CD4-positive, alpha-beta T cell treated with Interleukin-2 at 100 ng/mL for 4 hours (primary cell): Measurements from ENCODE around the gene LIN9.

Experiments
- DNase-seq: peaks from one replicate; pipeline ENCODE4 v3.0.0-alpha.2; 2020; ENCODE audit warnings: low spot score

The LIN9 gene

DNA sequence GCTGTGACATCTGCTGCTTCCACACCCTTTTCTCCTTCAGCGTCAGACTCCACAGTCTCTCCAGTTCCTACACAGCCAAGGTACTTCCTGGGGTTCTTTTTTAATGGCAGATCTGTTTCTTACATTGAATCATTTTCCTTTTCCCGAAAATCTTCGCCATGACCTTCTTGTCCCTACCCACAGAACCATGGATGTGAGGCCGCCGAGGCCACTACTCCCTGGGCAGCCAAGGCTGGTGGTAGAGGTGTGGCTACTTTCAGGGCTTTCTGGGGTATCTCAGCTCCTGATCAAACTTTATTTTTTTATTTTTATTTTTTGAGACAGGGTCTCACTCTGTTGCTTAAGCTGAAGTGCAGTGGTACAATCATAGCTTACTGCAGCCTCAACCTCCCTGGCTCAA is 9.5 kb upstream of the LIN9 start:
- DNase-seq, result no peak

DNA sequence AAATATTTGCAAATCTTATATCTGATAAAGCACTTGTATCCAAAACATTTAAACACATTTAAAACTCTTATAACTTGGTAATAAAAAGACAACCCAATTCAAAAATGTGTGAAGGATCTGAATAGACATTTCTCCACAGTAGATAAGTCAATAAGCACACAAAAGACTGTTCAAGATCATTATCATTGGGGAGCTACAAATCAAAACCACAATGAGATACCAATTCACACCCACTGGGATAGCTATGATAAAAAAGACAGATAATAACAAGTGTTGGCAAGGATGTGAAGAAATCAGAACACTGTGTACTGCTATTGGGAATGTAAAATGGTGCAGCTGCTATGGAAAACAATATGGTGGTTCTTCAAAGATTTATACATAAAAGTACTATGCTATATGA is 5.1 kb upstream of the LIN9 start:
- DNase-seq, result no peak

DNA sequence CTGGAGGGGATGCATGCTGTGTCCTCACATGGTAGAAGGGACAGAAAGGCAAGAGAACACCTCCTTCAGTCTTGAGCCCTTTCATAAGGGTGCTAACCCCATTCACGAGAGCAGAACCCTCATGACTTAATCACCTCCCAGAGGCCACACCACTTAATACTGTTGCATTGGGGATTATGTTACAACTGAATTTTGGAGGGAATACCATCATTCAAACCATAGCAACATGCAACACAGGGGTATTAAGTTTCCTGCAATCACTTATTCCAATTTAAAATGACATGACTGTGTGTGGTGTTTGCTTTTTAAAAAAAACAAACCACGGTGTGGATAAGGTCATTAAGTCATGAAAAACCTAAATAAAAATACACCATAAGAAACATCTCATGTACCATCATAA is 3.1 kb upstream of the LIN9 start:
- no peak for DNase-seq

DNA sequence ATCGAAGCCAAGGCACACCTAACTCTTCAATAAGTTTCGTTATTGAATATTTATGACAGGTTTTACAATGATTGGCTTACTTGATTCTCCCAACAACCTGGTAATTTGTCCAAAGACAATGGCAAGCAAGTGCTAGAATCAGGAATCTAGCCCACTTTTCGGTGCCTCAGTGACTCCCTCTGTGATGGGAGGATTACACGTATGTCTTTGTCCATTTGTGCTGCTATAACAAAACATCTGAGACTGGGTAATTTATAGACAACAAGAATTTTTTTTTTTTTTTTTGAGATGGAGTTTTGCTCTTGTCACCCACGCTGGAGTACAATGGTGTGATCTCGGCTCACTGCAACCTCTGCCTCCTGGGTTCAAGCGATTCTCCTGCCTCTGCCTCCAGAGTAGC is 2.4 kb upstream of the LIN9 start:
- no peak for DNase-seq

DNA sequence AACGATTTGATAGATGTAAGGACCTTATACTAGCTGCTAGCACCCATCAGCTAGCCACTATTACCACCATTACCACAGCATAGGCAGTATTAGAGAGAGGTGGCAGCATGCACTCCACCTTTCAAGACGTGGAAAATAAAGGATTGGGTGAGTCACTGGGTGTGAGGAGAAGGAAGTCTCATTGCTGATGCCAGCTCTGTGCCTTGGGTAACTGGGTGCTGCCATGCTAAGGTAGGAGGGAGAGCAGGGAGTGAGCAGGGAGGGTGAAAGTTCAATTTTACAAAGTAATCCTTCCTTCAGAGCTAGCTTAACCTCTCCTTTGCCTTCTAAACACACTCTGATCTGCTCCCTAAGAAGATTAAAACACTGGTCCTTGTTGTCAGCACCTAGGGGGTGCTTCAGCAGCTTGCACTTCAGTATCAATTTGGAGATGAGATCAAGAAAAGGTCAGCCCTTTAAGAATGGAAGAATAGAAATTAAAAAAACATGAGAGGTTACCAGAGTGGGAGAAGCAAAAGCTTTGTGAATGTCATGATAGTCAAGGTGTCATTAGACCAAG is 1.8 kb upstream of the LIN9 start:
- DNase-seq, result no peak

DNA sequence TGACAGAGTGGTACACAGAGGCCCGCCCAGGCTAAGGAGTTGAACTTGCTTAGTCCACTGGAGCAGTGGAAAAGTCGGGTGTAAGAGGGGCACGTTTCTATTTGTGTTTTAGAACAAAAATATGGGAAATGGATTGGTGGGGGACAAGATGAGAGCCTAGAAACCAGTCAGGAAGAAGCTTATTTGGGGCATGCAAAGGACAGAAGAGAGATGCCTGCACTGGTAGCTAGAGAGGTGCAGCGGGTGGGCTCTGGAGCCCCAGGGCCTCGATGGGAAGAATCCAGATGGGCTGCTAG is 1.2 kb upstream of the LIN9 start:
- DNase-seq, result no peak

DNA sequence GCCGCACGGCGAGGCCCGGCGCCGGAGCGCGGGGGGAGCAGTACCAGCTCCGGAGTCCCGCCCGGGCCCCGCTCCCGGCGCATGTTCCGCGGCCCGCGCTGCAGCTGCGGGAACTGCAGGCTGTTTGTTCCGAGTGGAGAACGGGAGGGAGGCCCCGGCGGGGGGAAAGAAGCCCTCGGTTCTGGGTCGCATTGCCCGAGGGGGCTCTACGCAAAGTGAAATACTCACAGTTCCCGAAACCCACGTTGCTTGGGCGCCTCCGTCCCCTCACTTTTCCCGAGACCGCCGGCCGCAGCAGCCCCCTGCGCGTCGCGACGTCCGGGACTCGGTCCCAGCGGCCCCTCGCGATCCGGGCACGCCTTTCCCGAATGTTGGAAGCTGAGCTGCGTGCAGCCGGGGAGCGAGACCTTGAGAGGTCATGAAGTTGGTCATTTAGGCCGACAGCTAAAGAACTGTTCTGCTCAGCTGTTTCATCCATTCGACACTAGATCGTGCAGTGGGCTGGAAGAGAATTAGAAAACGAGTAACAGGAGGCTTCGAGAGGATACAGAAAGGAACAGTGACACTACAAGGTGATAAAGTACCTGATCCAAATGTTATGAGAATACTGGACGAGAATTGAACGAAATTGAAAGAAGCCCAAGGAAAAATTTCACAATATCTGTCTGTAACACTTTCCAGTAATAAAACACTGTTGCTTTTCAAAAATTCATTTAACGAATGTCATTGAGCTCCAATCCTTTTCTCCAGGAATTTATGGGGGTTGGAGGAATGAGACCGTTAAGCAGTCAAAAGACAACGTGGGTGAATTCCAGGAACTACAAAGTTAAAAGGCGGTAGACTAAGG is 657 bp upstream of the LIN9 start:
- DNase-seq, result no peak

DNA sequence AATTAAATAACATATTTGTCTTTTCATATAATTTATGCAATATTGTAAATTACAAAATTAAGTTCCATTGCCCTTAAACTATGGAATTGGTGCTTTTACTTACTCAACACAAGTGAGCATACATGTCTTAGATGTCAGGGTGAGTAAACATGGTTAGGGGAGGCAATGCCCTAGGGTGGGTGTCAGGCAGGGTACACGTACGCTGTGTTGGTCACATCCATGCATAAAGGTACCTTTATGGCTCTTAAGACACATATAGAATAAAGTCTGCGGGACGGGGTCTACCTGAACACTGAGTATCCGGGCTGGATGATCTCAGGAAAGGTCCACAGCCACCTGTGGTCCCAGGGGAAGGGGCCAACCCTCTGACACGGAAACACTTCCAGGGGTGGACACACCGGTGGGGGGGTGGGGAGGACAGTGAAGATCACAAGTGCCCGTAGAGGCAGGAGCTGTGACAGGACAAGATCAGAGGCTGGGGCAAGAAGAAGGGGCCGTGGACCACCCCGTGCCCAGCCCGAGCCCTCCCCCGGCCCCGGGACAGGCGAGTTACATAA is 720 bp downstream of the LIN9 start:
- DNase-seq, result no peak

DNA sequence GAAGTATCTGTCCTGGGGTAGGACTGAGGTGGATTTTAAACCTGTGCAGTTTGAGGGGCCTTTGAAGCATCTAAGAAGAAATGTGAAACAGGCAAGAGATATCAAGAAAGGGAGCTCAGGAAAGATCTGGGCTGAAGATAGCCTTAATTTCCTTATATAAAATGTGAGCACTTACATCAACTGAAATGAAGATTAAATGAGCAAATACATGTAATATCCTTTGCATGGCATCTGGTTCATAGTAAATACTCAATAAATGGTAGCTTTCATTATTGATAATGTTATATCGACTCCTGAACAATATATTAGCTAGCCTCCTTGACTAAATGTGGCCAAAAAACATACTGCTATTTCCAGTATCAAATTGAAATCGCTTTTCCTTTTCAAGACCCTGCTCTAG is 2.5 kb downstream of the LIN9 start:
- no peak for DNase-seq

DNA sequence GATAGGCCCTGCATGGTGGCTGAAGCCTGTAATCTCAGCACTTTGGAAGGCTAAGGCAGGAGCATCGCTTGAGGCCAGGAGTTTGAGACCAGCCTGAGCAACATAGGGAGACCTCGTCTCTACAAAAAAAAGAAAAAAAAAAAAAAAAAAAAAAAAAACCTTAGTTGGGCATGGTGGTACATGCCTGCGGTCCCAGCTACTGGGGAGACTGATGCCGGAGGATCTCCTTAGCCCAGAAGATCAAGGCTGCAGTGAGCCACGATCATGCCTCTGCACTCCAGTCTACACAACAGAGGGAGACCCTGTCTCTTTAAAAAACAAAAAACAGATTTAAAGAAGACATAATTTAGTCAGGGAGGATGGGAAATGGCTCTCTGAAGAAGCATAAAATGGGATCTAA is 3.8 kb downstream of the LIN9 start:
- DNase-seq, result no peak

DNA sequence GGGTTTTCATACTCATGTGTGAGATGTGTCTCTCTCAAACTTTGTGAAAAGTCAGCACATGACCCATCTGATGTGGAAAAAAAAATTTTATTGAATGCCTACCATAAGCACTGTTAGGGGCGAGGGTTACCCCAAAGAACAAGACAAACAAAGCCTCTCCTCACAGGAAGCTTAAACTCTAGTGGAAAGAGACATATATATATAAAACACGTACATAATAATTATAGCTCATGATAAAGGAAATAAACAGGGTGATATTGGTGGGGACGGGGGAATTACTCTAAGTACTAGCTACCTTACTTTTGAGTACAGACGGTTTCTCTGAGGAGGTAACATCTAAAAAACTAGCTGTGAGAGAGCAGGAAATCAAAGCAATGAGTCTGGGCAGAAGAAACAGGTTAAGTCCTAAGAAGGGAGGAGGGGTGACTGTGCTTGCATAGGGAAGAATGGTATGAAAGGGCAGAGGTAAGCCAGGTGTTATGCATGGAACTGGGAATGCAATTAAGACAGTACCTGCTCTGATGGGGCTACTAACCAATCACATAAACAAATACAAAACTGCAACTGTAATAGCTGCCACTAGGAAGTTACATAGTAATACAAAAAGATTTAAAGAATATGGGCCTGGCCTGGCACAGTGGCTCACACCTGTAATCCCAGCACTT is 4.5 kb downstream of the LIN9 start:
- no peak for DNase-seq

DNA sequence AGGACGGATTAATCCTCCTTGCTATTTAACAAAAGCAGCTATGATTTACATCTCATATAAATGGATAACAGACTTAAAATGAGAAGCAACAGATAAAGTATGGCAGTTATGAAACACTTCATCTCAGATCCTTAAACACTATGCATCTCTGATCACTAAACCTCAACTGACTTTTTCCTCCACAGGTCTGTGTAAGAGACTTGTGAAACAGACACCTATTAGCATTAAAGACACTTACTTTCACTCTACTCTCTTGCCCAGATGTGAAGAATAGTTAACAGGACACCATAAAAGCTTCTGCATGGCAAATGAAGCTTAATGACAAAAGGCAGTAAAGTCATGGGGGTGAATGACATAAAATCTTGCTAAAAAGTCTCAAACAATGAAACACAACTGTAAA is 6.2 kb downstream of the LIN9 start:
- DNase-seq, result no peak

DNA sequence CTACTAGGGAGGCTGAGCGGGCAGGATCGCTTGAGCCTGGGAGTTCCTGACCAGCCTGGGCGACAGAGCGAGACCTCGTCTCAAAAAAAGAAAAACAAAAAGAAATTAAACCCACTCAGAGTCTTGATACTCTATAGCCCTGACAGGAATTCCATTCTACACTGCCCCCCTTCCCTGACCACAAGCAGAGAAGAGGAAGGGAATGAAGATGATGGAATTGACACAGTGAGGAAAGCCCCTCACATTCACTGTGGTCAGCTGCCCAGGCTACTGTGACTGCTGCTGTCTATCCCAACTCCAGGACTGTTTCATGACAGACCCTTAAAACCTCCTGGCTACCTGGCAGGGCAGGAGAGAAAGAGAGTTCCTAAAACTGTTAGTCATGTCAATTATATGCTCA is 12.1 kb downstream of the LIN9 start:
- no peak for DNase-seq

DNA sequence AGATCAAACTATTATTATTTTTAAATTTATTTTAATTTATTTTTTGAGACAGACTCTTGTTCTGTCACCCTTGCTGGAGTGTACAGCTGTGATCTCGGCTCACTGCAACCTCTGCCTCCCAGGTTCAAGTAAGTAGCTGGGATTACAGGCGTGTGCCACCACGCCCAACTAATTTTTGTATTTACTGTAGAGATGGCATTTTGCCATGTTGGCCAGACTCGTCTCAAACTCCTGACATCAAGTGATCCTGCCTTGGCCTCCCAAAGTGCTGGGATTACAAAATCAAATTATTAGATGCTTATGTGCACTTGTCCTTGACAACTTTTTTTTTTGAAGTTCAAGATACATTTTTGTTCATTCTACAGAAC is 15.4 kb downstream of the LIN9 start:
- DNase-seq, result no peak

DNA sequence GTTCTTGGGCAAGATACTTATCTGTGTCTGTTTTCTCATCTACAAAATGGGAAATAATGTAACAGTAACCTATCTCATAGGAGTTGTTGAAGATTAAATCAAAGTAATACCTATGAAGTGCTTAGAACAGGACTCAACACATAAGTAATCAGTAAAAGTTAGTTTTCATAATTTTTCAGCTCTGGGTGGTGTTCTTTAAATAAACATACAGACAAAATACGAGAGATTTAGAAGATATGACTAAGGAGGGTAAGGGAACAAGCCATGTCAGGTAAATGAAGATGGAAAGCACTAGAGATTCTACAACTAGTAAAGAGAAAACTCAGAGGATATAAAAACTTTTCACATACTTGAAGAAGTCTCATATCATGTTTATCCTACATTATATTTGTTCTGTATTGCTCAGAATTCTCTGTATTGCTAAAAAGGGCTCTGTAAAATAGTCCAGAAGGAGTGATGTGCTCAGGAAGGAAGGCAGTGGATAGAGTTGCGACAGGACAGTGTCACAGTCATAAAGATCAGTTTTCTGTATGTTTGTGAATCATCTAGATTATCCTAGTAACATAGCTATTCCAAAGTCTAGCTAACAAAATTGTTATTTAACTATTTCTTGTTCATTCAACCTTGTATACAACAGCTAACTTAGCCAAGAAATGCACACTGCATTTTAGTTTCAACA is 16.0 kb downstream of the LIN9 start:
- DNase-seq, result no peak

DNA sequence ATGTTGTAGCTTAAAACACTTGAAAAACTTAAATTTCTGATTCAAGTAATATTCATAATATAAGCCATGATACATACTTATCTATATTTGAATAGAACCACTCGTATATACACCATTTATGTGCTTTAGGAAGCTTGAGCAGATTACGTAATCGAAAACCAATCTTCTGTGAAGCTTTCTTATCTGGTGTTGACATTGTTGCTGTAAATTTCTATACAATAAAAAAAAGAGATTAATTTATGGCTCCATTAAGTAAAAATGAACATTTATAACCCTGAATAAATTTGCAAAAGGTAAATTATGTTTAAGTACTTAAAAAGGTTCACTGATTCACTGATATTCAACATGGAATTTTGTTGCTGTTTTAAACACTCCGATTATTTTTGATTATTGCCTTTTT is 21.4 kb downstream of the LIN9 start:
- DNase-seq, result no peak

DNA sequence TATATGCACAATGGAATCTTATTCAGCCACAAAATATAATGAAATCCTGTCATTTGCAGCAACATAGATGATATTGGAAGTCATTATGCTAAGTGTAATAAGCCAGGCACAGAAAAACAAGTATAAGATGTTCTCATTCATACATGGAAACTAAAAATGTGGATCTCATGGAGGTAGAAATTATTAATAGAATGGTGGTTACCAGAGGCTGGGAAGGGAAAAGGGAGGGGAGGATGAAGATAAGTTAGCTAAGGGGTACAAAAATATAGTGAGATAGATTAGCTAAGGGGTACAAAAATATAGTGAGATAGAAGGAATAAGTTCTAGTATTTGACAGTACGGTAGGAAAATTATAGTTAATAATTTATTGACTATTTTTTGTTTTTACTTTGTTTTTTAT is 27.9 kb downstream of the LIN9 start:
- DNase-seq, result no peak

DNA sequence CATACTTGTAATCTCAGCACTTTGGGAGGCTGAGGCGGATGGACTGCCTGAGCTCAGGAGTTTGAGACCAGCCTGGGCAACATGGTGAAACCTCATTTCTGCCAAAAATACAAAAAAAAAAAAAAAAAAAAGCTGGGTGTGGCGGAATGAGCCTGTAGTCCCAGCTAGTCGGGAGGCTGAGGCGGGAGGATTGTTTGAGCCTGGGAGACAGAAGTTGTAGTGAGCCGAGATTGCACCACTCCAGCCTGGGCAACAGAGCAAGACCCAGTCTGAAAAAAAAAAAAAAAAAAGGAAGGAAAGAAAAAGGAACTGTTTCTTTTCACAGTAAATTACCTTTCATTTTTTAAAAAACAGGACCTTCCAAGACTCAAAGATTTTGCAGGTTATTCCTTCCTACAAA is 29.5 kb downstream of the LIN9 start:
- DNase-seq, result no peak

DNA sequence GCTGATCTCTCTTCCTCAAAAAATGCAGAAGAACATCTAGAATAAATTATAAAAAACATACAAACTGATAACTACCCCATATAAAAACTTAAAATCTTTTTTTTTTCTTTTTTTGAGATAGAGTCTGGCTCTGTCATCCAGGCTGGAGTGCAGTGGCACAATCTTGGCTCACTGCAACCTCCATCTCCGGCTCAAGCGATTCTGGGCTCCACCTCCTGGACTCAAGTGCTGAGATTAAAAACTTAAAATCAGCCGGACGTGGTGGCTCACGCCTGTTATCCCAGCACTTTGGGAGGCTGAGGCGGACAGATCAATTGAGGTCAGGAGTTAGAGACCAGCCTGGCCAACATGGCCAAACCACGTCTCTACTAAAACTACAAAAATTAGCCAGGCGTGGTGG is 31.1 kb downstream of the LIN9 start:
- DNase-seq, result no peak

DNA sequence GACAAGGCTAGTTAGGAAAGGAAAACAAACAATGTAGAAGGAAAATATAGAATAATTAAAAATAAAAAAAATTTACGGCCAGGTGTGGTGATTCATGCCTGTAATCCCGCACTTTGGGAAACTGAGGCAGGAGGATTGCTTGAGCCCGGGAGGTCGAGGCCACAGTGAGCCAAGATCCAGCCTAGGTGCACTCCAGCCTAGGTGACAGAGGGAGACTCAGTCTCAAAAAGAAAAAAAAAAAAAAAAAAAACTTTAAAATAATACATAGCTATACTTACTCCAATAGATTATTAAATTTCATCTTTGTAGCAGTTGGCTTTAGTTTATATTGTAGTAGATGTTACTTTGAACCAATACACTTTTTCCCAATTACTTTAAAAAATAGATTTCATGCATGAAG is 32.0 kb downstream of the LIN9 start:
- no peak for DNase-seq

DNA sequence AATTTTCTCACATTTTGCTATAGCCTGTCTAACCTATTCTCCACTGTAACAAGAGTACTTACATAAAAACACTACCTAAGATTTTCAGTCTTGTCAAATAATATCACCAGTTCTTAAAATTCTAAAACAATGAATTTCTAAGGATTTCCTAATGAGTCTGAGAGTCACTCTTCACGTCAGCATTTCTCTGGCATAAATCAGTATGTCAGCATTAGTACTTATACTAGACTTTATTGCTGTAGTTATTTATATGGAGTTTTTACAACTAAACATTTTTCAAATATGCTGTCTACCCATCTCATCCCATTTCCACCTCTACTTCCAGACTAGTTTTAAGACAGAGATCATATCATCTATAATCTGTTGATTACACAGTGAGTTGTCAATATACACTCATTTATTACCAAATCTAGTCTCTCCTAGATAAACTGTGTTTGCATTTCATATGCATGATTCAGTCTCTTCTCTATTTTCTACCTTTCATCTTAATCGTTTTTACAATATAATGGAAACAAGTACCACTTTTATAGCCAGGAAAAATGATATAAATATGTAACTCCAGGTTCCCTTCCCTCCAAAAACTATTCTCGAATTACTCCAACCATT is 32.8 kb downstream of the LIN9 start:
- no peak for DNase-seq

DNA sequence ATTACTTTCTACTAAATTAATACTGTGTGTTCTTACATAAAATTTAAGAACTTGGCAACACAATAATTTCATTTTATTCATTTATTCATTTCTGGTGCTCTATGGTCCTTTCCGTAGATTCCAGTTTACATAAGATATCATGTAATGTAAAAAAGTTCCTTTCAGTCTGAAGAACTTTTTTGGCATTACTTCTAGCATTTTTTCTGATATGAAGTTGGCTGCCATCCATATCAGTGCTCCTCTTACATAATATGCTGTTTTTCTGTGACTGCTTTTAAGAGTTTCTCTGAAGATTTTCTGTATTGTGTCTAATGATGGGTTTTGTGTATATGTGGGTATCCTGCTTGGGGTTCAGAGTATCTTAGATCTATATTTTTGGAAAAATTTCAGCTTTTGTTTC is 34.8 kb downstream of the LIN9 start:
- DNase-seq, result no peak
